ENCODE measurements around the gene DLST. TPM values are rescaled to one million over a fixed set of nuclear protein-coding genes. Genes with fewer than 3 reads are reported as not detected.

DLST gene
- total RNA-seq, 1 donor from 2014 or later, result 98.4 TPM

- no peak for DNase-seq (ENCODE audit: extremely low read depth, low read depth, low spot score)
These were observed 70.5 kb downstream of the DLST start for GRCh38 chr14:74952180-74952665.

- DNase-seq (ENCODE audit: extremely low read depth, low read depth, low spot score), result no peak
These were observed 71.2 kb downstream of the DLST start for GRCh38 chr14:74952697-74953484.

Other genes starting within 250 kb of the DLST start
- gene AREL1, start 168.8 kb upstream of the DLST start, total RNA-seq, result 27.9 and 44.4 TPM in 2 replicates
- gene FCF1, start 168.8 kb upstream of the DLST start, total RNA-seq, result 33.1 and 36.5 TPM in 2 replicates
- 30.1 and 62.5 TPM in 2 replicates for gene YLPM1, start 118.6 kb upstream of the DLST start, total RNA-seq
- gene PROX2, start 5.8 kb upstream of the DLST start, total RNA-seq, result not detected in 2 replicates
- 18.6 and 25.7 TPM in 2 replicates for gene RPS6KL1, start 41.3 kb downstream of the DLST start, total RNA-seq
- gene PGF, start 73.7 kb downstream of the DLST start, total RNA-seq, result 373 and 529 TPM in 2 replicates
- gene EIF2B2, start 121.0 kb downstream of the DLST start, total RNA-seq, result 118 and 158 TPM in 2 replicates
- 12.5 and 13.6 TPM in 2 replicates for gene MLH3, start 169.6 kb downstream of the DLST start, total RNA-seq
- gene ACYP1, start 182.1 kb downstream of the DLST start, total RNA-seq, result 8.2 and 13.3 TPM in 2 replicates
- 0.93 and 1.5 TPM in 2 replicates for gene ZC2HC1C, start 187.7 kb downstream of the DLST start, total RNA-seq
- 29.3 and 35.8 TPM in 2 replicates for gene NEK9, start 245.1 kb downstream of the DLST start, total RNA-seq